ENCODE results near the gene CRKL. TPM values are rescaled to one million over a fixed set of nuclear protein-coding genes. Genes with fewer than 3 reads are reported as not detected.
A peak's percentile ranks its signal among the peaks of the same experiment; 100 is the strongest.

CRKL gene
- total RNA-seq, 1 donor: 38.4 TPM

DNA sequence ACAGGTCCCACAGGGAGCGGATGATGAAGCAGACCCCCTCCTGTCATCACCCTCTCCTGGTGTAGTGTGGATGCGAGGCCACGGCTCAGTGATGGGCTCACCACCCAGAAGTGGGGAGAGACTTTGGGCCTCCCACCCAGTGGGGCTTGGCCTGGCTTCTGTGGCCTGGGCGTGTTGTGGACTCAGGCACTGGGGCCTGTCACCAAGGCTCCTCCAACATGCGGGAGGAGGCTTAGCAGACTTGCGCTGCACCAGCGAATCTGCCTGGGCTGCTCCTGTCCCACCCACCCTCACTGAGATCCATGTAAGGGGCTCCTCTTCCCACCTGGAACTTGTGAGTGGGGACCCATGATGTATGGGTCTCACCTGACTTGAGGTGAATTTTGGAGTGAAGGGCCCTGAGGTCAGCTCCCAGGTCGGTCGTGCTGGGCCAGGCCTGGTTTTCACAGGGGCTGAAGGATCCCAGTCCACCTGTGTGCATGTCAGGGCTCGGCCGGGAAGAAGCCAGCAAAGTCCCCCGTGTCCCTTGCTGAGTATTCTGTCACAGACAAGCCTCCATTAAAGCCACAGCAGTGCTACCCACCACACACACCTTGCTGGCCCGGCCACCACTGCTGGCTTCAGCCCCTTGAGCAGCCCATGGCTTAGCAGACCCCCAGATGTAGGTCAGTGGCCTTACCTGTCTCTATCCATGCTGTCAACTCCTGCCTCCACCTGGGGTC lies 80.5 kb downstream of the CRKL start:
- Histone ChIP-seq H3K27me3 (ENCODE audit: insufficient read depth, low read length) (no peaks in the 10 kb centered on the region), H4K20me1 (ENCODE audit: insufficient read depth, low read length) (peaks cover 11% of the 10 kb centered on the region), H3K4me2 (ENCODE audit: insufficient read depth, low read length) (no peak overlapping the region), H3K79me2 (ENCODE audit: insufficient read depth, low read length) (peaks cover 21% of the 10 kb centered on the region), H3K4me1 (ENCODE audit: insufficient read depth, low read length) (peaks cover 16% of the 10 kb centered on the region), H2AFZ (ENCODE audit: low read length) (no peak overlapping the region), H3K9me3 (ENCODE audit: low read depth, low read length) (no peaks in the 10 kb centered on the region), H3K36me3 (ENCODE audit: insufficient read depth, low read length) (peaks cover 39% of the 10 kb centered on the region), H3K27ac (ENCODE audit: low read depth, low read length) (no peak overlapping the region), H3K4me3 (ENCODE audit: insufficient read depth, low read length) (no peak overlapping the region)
- TF ChIP-seq, protein P1, sequence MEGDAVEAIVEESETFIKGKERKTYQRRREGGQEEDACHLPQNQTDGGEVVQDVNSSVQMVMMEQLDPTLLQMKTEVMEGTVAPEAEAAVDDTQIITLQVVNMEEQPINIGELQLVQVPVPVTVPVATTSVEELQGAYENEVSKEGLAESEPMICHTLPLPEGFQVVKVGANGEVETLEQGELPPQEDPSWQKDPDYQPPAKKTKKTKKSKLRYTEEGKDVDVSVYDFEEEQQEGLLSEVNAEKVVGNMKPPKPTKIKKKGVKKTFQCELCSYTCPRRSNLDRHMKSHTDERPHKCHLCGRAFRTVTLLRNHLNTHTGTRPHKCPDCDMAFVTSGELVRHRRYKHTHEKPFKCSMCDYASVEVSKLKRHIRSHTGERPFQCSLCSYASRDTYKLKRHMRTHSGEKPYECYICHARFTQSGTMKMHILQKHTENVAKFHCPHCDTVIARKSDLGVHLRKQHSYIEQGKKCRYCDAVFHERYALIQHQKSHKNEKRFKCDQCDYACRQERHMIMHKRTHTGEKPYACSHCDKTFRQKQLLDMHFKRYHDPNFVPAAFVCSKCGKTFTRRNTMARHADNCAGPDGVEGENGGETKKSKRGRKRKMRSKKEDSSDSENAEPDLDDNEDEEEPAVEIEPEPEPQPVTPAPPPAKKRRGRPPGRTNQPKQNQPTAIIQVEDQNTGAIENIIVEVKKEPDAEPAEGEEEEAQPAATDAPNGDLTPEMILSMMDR (IDR thresholded peaks at IDR 0.05; ENCODE audit: extremely low read depth, low read depth, low read length): no peak
- peak; percentile 59 for DNase-seq (ENCODE audit: insufficient read length, low spot score, missing footprints)

DNA sequence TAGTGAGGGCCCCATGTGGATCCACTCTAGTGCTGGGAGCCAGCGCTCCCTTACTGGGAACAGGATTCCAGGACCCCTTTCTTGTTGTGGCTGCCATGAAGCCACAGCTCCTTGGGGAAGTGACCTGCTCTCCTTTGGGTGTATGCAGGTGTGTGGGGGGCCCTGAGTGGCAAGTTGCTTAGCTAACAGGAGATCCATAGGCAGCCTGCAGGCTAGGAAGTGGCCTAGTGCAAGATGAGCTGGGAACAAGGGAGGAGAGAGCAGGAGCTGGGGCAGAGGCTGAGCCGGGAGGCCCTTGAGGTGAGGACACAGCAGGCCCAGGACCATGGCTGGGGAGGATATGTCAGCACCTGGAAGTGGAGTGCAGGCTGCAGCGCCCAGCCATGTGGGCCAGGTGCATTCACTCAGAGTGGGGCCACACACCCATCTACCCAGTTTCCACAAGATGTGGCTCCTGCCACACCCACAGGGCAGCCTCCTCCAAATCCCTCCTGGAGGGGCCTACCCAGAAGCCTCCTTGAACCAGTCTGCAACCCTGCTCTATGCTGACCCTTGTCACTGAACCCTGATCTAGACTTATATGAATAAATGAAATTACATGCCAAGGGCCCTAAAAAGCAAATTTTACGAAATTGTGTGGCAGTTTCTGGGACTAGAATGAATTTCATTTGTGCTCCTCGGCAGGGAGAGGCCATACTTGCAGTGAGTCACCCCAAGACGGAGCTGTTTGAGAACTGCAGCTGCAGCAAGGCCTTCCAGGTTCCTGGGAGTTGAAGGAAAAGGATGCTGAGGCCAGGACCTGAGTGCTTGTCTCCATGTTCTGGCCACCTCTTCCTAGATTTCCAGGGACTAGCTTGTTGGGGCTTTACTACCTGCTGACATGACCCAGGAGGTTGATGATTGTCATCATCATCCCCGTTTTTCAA lies 81.5 kb downstream of the CRKL start:
- Histone ChIP-seq H3K27ac (ENCODE audit: low read depth, low read length) (no peak overlapping the region), H3K4me1 (ENCODE audit: insufficient read depth, low read length) (peaks cover 25% of the 10 kb centered on the region), H3K27me3 (ENCODE audit: insufficient read depth, low read length) (no peaks in the 10 kb centered on the region), H3K4me3 (ENCODE audit: insufficient read depth, low read length) (no peak overlapping the region), H3K4me2 (ENCODE audit: insufficient read depth, low read length) (no peak overlapping the region), H4K20me1 (ENCODE audit: insufficient read depth, low read length) (peaks cover 11% of the 10 kb centered on the region), H3K36me3 (ENCODE audit: insufficient read depth, low read length) (peaks cover 36% of the 10 kb centered on the region), H2AFZ (ENCODE audit: low read length) (no peak overlapping the region), H3K9me3 (ENCODE audit: low read depth, low read length) (no peaks in the 10 kb centered on the region), H3K79me2 (ENCODE audit: insufficient read depth, low read length) (peaks cover 28% of the 10 kb centered on the region)
- peak; percentile 93 for DNase-seq (ENCODE audit: insufficient read length, low spot score, missing footprints)
- TF ChIP-seq, protein P1 (IDR thresholded peaks at IDR 0.05; ENCODE audit: extremely low read depth, low read depth, low read length): no peak

- Histone ChIP-seq H3K4me2 (ENCODE audit: insufficient read depth, low read length) (no peak overlapping the region), H3K27ac (ENCODE audit: low read depth, low read length) (no peak overlapping the region), H3K36me3 (ENCODE audit: insufficient read depth, low read length) (peaks cover 36% of the 10 kb centered on the region), H3K4me1 (ENCODE audit: insufficient read depth, low read length) (peaks cover 26% of the 10 kb centered on the region), H4K20me1 (ENCODE audit: insufficient read depth, low read length) (peaks cover 11% of the 10 kb centered on the region), H3K27me3 (ENCODE audit: insufficient read depth, low read length) (no peaks in the 10 kb centered on the region), H3K9me3 (ENCODE audit: low read depth, low read length) (no peaks in the 10 kb centered on the region), H3K4me3 (ENCODE audit: insufficient read depth, low read length) (no peak overlapping the region), H3K79me2 (ENCODE audit: insufficient read depth, low read length) (peaks cover 31% of the 10 kb centered on the region), H2AFZ (ENCODE audit: low read length) (no peak overlapping the region)
- no peak for DNase-seq (ENCODE audit: insufficient read length, low spot score, missing footprints)
- TF ChIP-seq, protein P1 (IDR thresholded peaks at IDR 0.05; ENCODE audit: extremely low read depth, low read depth, low read length): no peak
Observed at GRCh38 chr22:20999350-21000206, 82.4 kb downstream of the CRKL start.
